ENCODE data around the gene TNFSF10.

The TNFSF10 gene

GRCh38 chr3:172543884-172544283, 20.7 kb upstream of the TNFSF10 start:
- Histone ChIP-seq H3K27ac (ENCODE audit: low read length) (no peak overlapping the region), H3K36me3 (ENCODE audit: insufficient read depth, low read length) (no peaks in the 10 kb centered on the region), H4K20me1 (ENCODE audit: insufficient read depth, low read length) (no peaks in the 10 kb centered on the region), H3K9ac (ENCODE audit: low read depth, low read length) (no peak overlapping the region), H3K79me2 (ENCODE audit: insufficient read depth, low read length) (no peaks in the 10 kb centered on the region), H3K9me3 (ENCODE audit: insufficient read depth, low read length, severe bottlenecking) (no peaks in the 10 kb centered on the region), H3K4me2 (ENCODE audit: insufficient read depth, low read length) (no peak overlapping the region), H3K27me3 (ENCODE audit: insufficient read depth, low read length, poor library complexity) (no peaks in the 10 kb centered on the region), H3K4me3 (ENCODE audit: low read depth in 1 of 2, low read length in 2 of 2) (no peak overlapping the region), H2AFZ (ENCODE audit: low read depth, low read length) (no peak overlapping the region), H3K4me1 (ENCODE audit: insufficient read depth, low read length) (peaks cover 30% of the 10 kb centered on the region)
- DNase-seq (no peak), ATAC-seq (ENCODE audit: insufficient read depth, low read depth) (no peak)
- TF ChIP-seq CTCF (IDR thresholded peaks at IDR 0.05; ENCODE audit: borderline replicate concordance, extremely low read depth, low read length, poor library complexity, severe bottlenecking) (no peak), EZH2 (IDR thresholded peaks at IDR 0.05; ENCODE audit: borderline replicate concordance, low read depth, low read length, severe bottlenecking) (no peak)

DNA sequence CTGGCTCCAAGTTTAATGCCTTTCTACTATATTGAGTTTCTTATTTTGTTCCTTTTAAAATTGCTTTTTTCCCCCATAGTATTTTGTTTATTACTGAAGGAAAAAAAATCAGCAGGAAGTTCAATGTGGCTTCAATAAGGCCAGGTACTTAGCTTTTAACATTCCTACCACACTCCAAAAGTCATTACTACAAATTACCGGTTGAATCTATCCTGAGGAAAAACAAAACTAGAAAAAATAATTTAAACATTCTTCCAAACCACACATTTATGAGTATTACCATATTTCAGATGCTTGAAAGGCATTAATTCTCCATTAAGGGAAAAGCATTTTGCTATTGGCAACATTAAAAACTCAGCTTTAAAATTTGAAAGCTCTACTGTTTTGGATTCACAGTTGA, 20.2 kb upstream of the TNFSF10 start:
- Histone ChIP-seq H2AFZ (ENCODE audit: low read depth, low read length) (no peak overlapping the region), H4K20me1 (ENCODE audit: insufficient read depth, low read length) (no peaks in the 10 kb centered on the region), H3K4me1 (ENCODE audit: insufficient read depth, low read length) (peaks cover 34% of the 10 kb centered on the region), H3K27me3 (ENCODE audit: insufficient read depth, low read length, poor library complexity) (no peaks in the 10 kb centered on the region), H3K9ac (ENCODE audit: low read depth, low read length) (no peak overlapping the region), H3K79me2 (ENCODE audit: insufficient read depth, low read length) (no peaks in the 10 kb centered on the region), H3K27ac (ENCODE audit: low read length) (no peak overlapping the region), H3K4me2 (ENCODE audit: insufficient read depth, low read length) (no peak overlapping the region), H3K9me3 (ENCODE audit: insufficient read depth, low read length, severe bottlenecking) (no peaks in the 10 kb centered on the region), H3K36me3 (ENCODE audit: insufficient read depth, low read length) (no peaks in the 10 kb centered on the region), H3K4me3 (ENCODE audit: low read depth in 1 of 2, low read length in 2 of 2) (no peak overlapping the region)
- ATAC-seq (ENCODE audit: insufficient read depth, low read depth) (no peak), DNase-seq (no peak)
- TF ChIP-seq CTCF (IDR thresholded peaks at IDR 0.05; ENCODE audit: borderline replicate concordance, extremely low read depth, low read length, poor library complexity, severe bottlenecking), result no peak
- TF ChIP-seq EZH2 (IDR thresholded peaks at IDR 0.05; ENCODE audit: borderline replicate concordance, low read depth, low read length, severe bottlenecking), result no peak

DNA sequence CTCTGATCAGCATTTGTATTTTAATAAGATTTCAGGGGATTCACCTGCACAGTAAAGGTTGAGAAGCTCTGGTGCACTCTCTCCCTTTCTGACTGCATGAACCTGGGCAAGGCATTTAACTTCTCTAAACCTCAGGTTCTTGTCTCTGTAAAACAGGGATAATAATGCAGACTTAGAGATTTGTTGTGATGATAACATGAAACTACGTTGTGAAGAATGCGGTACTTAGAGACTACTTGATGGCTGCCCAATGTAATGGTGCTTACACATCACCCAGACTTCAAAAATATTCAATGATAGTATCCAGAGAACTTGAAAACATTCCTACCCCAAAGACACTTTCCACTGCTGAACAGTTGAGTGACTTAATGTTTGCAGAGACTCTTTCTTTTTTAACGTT, 19.8 kb upstream of the TNFSF10 start:
- ATAC-seq (ENCODE audit: insufficient read depth, low read depth) (no peak; the same call in 2 of the 3 replicates), DNase-seq (no peak)
- Histone ChIP-seq H3K36me3 (ENCODE audit: insufficient read depth, low read length) (no peaks in the 10 kb centered on the region), H3K4me1 (ENCODE audit: insufficient read depth, low read length) (peaks cover 38% of the 10 kb centered on the region), H3K27ac (ENCODE audit: low read length) (no peak overlapping the region), H3K9ac (ENCODE audit: low read depth, low read length) (no peak overlapping the region), H2AFZ (ENCODE audit: low read depth, low read length) (no peak overlapping the region), H3K79me2 (ENCODE audit: insufficient read depth, low read length) (no peaks in the 10 kb centered on the region), H3K4me3 (ENCODE audit: low read depth in 1 of 2, low read length in 2 of 2) (no peak overlapping the region), H3K27me3 (ENCODE audit: insufficient read depth, low read length, poor library complexity) (no peaks in the 10 kb centered on the region), H4K20me1 (ENCODE audit: insufficient read depth, low read length) (no peaks in the 10 kb centered on the region), H3K9me3 (ENCODE audit: insufficient read depth, low read length, severe bottlenecking) (no peaks in the 10 kb centered on the region), H3K4me2 (ENCODE audit: insufficient read depth, low read length) (no peak overlapping the region)
- TF ChIP-seq CTCF (IDR thresholded peaks at IDR 0.05; ENCODE audit: borderline replicate concordance, extremely low read depth, low read length, poor library complexity, severe bottlenecking), result no peak
- no peak for TF ChIP-seq EZH2 (IDR thresholded peaks at IDR 0.05; ENCODE audit: borderline replicate concordance, low read depth, low read length, severe bottlenecking)

- H3K4me3 ChIP-seq (ENCODE audit: low read depth in 1 of 2, low read length in 2 of 2), result no peak overlapping the region
- no peak overlapping the region for H2AFZ ChIP-seq (ENCODE audit: low read depth, low read length)
- H3K79me2 ChIP-seq (ENCODE audit: insufficient read depth, low read length), result no peaks in the 10 kb centered on the region
- no peak overlapping the region for H3K4me2 ChIP-seq (ENCODE audit: insufficient read depth, low read length)
- no peak overlapping the region; the same call in 1 of the 2 replicates for H3K27ac ChIP-seq (ENCODE audit: low read length)
- H3K4me1 ChIP-seq (ENCODE audit: insufficient read depth, low read length), result peaks cover 43% of the 10 kb centered on the region
- DNase-seq (no peak), ATAC-seq (ENCODE audit: insufficient read depth, low read depth) (no peak)
- no peak overlapping the region for H3K9ac ChIP-seq (ENCODE audit: low read depth, low read length)
- no peaks in the 10 kb centered on the region for H3K27me3 ChIP-seq (ENCODE audit: insufficient read depth, low read length, poor library complexity)
- H3K9me3 ChIP-seq (ENCODE audit: insufficient read depth, low read length, severe bottlenecking), result no peaks in the 10 kb centered on the region
- no peaks in the 10 kb centered on the region for H3K36me3 ChIP-seq (ENCODE audit: insufficient read depth, low read length)
- no peak for TF ChIP-seq CTCF (IDR thresholded peaks at IDR 0.05; ENCODE audit: borderline replicate concordance, extremely low read depth, low read length, poor library complexity, severe bottlenecking)
- H4K20me1 ChIP-seq (ENCODE audit: insufficient read depth, low read length), result no peaks in the 10 kb centered on the region
Observed at GRCh38 chr3:172541945-172542488, 18.8 kb upstream of the TNFSF10 start.

All from DND-41 (cell line).